HepG2 (cell line): ENCODE measurements around the gene ACOT8. TPM values are rescaled to one million over a fixed set of nuclear protein-coding genes. Genes with fewer than 3 reads are reported as not detected.

Source experiments
- ADNP ChIP-seq: sonication (generic); formaldehyde crosslinking; IDR thresholded peaks from 2 replicates; pipeline ENCODE4 v1.4.0; 2020; ENCODE audit warnings: missing genetic modification reagents
- ATF5 ChIP-seq: sonication (generic); formaldehyde crosslinking; IDR thresholded peaks from 2 replicates; pipeline ENCODE4 v1.4.0; 2020; ENCODE audit warnings: mild to moderate bottlenecking, low read depth, missing genetic modification reagents
- ATF7 ChIP-seq, 2 experiments: fragments of 450-650 bp in 1 of 2; sonication (generic) in 1 of 2; formaldehyde crosslinking in 1 of 2; IDR thresholded peaks; 2 replicates each; pipeline versions ENCODE4 v1.4.0 to v1.6.1; 2016 to 2020; ENCODE audit warnings: antibody characterized with exemption in 1 of 2, mild to moderate bottlenecking in 1 of 2, missing genetic modification reagents in 1 of 2
- BHLHE40 ChIP-seq: IDR thresholded peaks from 2 replicates; pipeline ENCODE4 v1.6.1; 2011; ENCODE audit warnings: low read length, improper control_type of control experiment
- CBX2 ChIP-seq, 2 experiments: fragments of 200-600 bp in 1 of 2; sonication (generic); formaldehyde crosslinking in 1 of 2; IDR thresholded peaks; 2 replicates each; pipeline versions ENCODE4 v1.7.0 to v1.8.1; 2018 to 2022; ENCODE audit warnings: low read depth in 2 of 2, low read length in 1 of 2, mild to moderate bottlenecking in 1 of 2, missing genetic modification reagents in 1 of 2
- CHD2 ChIP-seq: IDR thresholded peaks from 2 replicates; pipeline ENCODE4 v1.6.1; 2011; ENCODE audit warnings: low read depth, low read length, improper control_type of control experiment
- GFI1 ChIP-seq: sonication (generic); formaldehyde crosslinking; IDR thresholded peaks from 2 replicates; pipeline ENCODE4 v1.5.0; 2020; ENCODE audit warnings: missing genetic modification reagents, mild to moderate bottlenecking, borderline replicate concordance
- HDAC1 ChIP-seq: sonication (generic); formaldehyde crosslinking; IDR thresholded peaks from 2 replicates; pipeline ENCODE4 v1.5.1; 2020; ENCODE audit warnings: mild to moderate bottlenecking, missing genetic modification reagents
- IKZF4 ChIP-seq: sonication (generic); formaldehyde crosslinking; IDR thresholded peaks from 2 replicates; pipeline ENCODE4 v1.5.1; 2020; ENCODE audit warnings: borderline replicate concordance, mild to moderate bottlenecking, low read depth, missing genetic modification reagents; ENCODE audit errors: not compliant biosample characterization
- KDM1A ChIP-seq: IDR thresholded peaks from 2 replicates; pipeline ENCODE4 v1.6.1; 2016; ENCODE audit warnings: missing compliant biosample characterization
- LCORL ChIP-seq, 2 experiments: fragments of 450-650 bp in 1 of 2; sonication (generic) in 1 of 2; formaldehyde crosslinking in 1 of 2; IDR thresholded peaks; 2 replicates each; pipeline versions ENCODE4 v1.5.0 to v1.6.1; 2017 to 2020; ENCODE audit warnings: antibody characterized with exemption in 1 of 2, missing genetic modification reagents in 1 of 2
- SALL1 ChIP-seq: sonication (generic); formaldehyde crosslinking; IDR thresholded peaks from 2 replicates; pipeline ENCODE4 v1.8.0; 2022; ENCODE audit warnings: mild to moderate bottlenecking, missing genetic modification reagents
- SOX13 ChIP-seq, 3 experiments: fragments of 450-650 bp in 1 of 3; sonication (generic) in 1 of 3; formaldehyde crosslinking in 1 of 3; IDR thresholded peaks in 2 of 3; conservative IDR thresholded peaks in 1 of 3; 2 replicates each; pipeline versions ENCODE4 v1.5.0 to v1.6.1; 2016 to 2020; ENCODE audit warnings: antibody characterized with exemption in 1 of 3, mild to moderate bottlenecking in 1 of 3, missing compliant biosample characterization in 1 of 3, missing genetic modification reagents in 1 of 3, moderate library complexity in 1 of 3
- TIGD3 ChIP-seq: sonication (generic); formaldehyde crosslinking; IDR thresholded peaks from 2 replicates; pipeline ENCODE4 v1.5.1; 2020; ENCODE audit warnings: mild to moderate bottlenecking, missing genetic modification reagents, borderline replicate concordance
- ZBTB20 ChIP-seq: sonication (generic); formaldehyde crosslinking; IDR thresholded peaks from 2 replicates; pipeline ENCODE4 v1.8.1; 2023; ENCODE audit warnings: missing genetic modification reagents, low read depth, mild to moderate bottlenecking, borderline replicate concordance
- ZNF335 ChIP-seq: sonication (generic); formaldehyde crosslinking; IDR thresholded peaks from 2 replicates; pipeline ENCODE4 v1.4.0; 2020; ENCODE audit warnings: missing genetic modification reagents
- ZNF501 ChIP-seq: sonication (generic); formaldehyde crosslinking; IDR thresholded peaks from 2 replicates; pipeline ENCODE4 v1.5.1; 2020; ENCODE audit warnings: mild to moderate bottlenecking, moderate library complexity, missing genetic modification reagents
- ZNF766 ChIP-seq: sonication (generic); formaldehyde crosslinking; IDR thresholded peaks from 2 replicates; pipeline ENCODE4 v1.5.0; 2020; ENCODE audit warnings: missing genetic modification reagents, borderline replicate concordance
- polyA plus RNA-seq, 8 experiments: library from polyadenylated mRNA; depleted of rRNA in 3 of 8; stranded (reverse) in 7 of 8; unstranded in 1 of 8; fragments of >200 nt; fragmentation: Illumina TruSeq in 4 of 8; extraction: Trizol in 4 of 8; gene quantifications; 2 replicates each; pipeline versions ENCODE4 v1.2.1 to v1.2.3, GENCODE V29; 2011 to 2016; ENCODE audit warnings: low read depth in 4 of 8, missing spikeins in 1 of 8, mixed read lengths in 1 of 8; ENCODE audit not compliant: insufficient read depth in 1 of 8
- total RNA-seq, 5 experiments: library from RNA; depleted of rRNA; stranded (reverse); fragments of >200 nt; fragmentation: Illumina TruSeq; extraction: Trizol; gene quantifications; 2 replicates each; pipeline ENCODE4 v1.2.3, GENCODE V29; 2016; ENCODE audit warnings: low read depth in 1 of 5
- TF ChIP-seq, protein P1 (sequence below): sonication (generic); formaldehyde crosslinking; IDR thresholded peaks from 2 replicates; pipeline ENCODE4 v1.5.0; 2020; ENCODE audit warnings: mild to moderate bottlenecking, missing genetic modification reagents, borderline replicate concordance

The ACOT8 gene
- total and polyA plus RNA-seq, 2 of the 13 experiments (the other 11 are each of a cell fraction or from before 2014, with no cell fraction given) = 31.4 to 45.5 TPM

DNA sequence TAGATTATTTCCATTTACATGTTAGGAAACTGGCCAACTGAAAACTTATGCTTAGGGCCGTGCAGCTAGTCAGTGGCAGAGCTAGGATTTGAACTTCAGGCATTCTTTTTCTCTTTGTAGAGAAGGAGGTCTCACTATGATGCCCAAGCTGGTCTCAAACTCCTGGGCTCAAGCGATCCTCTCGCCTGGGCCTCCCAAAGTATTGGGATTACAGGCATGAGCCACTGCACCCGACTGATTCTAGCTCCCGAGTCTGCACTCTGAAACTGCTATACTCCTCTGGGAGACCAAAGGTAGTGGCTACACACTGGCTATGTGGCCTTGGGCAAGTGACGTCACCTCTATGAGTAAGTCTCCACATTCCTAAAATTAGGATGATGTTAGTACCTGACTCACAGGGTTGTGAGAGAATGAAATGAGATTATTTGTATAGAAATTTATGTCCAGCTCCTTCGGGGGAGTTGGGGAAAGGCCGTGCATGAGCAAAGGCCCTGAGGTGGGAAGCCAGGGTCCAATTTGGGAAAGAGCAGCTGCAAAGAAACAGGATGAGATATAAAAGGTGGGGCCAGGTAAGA, 48.4 kb upstream of the ACOT8 start (continued):
- TF ChIP-seq, protein P1, sequence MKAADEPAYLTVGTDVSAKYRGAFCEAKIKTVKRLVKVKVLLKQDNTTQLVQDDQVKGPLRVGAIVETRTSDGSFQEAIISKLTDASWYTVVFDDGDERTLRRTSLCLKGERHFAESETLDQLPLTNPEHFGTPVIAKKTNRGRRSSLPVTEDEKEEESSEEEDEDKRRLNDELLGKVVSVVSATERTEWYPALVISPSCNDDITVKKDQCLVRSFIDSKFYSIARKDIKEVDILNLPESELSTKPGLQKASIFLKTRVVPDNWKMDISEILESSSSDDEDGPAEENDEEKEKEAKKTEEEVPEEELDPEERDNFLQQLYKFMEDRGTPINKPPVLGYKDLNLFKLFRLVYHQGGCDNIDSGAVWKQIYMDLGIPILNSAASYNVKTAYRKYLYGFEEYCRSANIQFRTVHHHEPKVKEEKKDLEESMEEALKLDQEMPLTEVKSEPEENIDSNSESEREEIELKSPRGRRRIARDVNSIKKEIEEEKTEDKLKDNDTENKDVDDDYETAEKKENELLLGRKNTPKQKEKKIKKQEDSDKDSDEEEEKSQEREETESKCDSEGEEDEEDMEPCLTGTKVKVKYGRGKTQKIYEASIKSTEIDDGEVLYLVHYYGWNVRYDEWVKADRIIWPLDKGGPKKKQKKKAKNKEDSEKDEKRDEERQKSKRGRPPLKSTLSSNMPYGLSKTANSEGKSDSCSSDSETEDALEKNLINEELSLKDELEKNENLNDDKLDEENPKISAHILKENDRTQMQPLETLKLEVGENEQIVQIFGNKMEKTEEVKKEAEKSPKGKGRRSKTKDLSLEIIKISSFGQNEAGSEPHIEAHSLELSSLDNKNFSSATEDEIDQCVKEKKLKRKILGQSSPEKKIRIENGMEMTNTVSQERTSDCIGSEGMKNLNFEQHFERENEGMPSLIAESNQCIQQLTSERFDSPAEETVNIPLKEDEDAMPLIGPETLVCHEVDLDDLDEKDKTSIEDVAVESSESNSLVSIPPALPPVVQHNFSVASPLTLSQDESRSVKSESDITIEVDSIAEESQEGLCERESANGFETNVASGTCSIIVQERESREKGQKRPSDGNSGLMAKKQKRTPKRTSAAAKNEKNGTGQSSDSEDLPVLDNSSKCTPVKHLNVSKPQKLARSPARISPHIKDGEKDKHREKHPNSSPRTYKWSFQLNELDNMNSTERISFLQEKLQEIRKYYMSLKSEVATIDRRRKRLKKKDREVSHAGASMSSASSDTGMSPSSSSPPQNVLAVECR = 0 out of 2 replicates have a peak, but pooled peaks have one; percentile 53
- TF ChIP-seq ADNP (0 out of 2 replicates have a peak, but pooled peaks have one; percentile 23), BHLHE40 (0 out of 2 replicates have a peak, but pooled peaks have one; percentile 18), KDM1A (peak; percentile 16; the same call in 1 of the 2 replicates), ZBTB20 (CRISPR knock-in tag) (0 out of 2 replicates have a peak, but pooled peaks have one; percentile 43), IKZF4 (CRISPR knock-in tag) (no peak), ZNF501 (CRISPR knock-in tag) (peak; percentile 79; the same call in 1 of the 2 replicates), LCORL (IDR thresholded peaks at IDR 0.05) (peak; percentile 67; the same call in 1 of the 2 replicates), LCORL (CRISPR knock-in tag; IDR thresholded peaks at IDR 0.05) (peak; percentile 80), ATF5 (no peak), HDAC1 (CRISPR knock-in tag) (no peak), CHD2 (no peak), SALL1 (CRISPR knock-in tag) (0 out of 2 replicates have a peak, but pooled peaks have one; percentile 9), CBX2 (IDR thresholded peaks at IDR 0.05; ENCODE audit: low read depth, low read length) (no peak), CBX2 (CRISPR knock-in tag; IDR thresholded peaks at IDR 0.05; ENCODE audit: low read depth) (no peak), TIGD3 (CRISPR knock-in tag) (no peak), ATF7 (IDR thresholded peaks at IDR 0.05) (peak; percentile 99), ATF7 (CRISPR knock-in tag; IDR thresholded peaks at IDR 0.05) (no peak; the same call in 1 of the 2 replicates), GFI1 (CRISPR knock-in tag) (0 out of 2 replicates have a peak, but pooled peaks have one; percentile 11), ZNF335 (CRISPR knock-in tag) (peak; percentile 20; the same call in 1 of the 2 replicates), ZNF766 (CRISPR knock-in tag) (0 out of 2 replicates have a peak, but pooled peaks have one; percentile 14), SOX13 (IDR thresholded peaks at IDR 0.05) (no peak), SOX13 (CRISPR knock-in tag; conservative IDR thresholded peaks at IDR 0.05 in 1 of 2, IDR thresholded peaks at IDR 0.05 in 1 of 2) (peak in 1 of 2 experiments; percentile 5; a peak in 1 of 4 replicates)
